Gastrocnemius medialis (tissue), 4 donors: ENCODE measurements around the gene FGF22. TPM values are rescaled to one million over a fixed set of nuclear protein-coding genes. Genes with fewer than 3 reads are reported as not detected.

Source experiments
- ATAC-seq, 2 donors: fragments of 150-250 bp; one replicate each; pipeline ENCODE4 v1.9.1; 2016
- DNase-seq, 2 donors: peaks; one replicate each; pipeline ENCODE4 v3.0.0-alpha.2; 2019
- H3K27ac ChIP-seq, 4 donors: fragments of 200-600 bp; sonication (generic); 1 replicate in 1 of 4; 2 replicates in 3 of 4; pipeline ENCODE4 v1.5.1; 2016 to 2018; ENCODE audit warnings: mild to moderate bottlenecking in 2 of 4, moderate library complexity in 1 of 4
- H3K27me3 ChIP-seq, 3 donors: fragments of 200-600 bp; sonication (generic) in 2 of 3; 1 replicate in 1 of 3; 2 replicates in 2 of 3; pipeline versions ENCODE4 v1.5.1 to v1.6.0; 2016 to 2019; ENCODE audit warnings: mild to moderate bottlenecking in 1 of 3, moderate library complexity in 1 of 3
- H3K36me3 ChIP-seq, 2 donors: fragments of 200-600 bp; sonication (generic) in 1 of 2; one replicate each; pipeline ENCODE4 v1.5.1; 2017 to 2018
- H3K4me1 ChIP-seq, 2 donors: fragments of 200-600 bp; sonication (generic) in 1 of 2; one replicate each; pipeline ENCODE4 v1.5.1; 2016 to 2017; ENCODE audit warnings: mild to moderate bottlenecking in 2 of 2
- H3K4me3 ChIP-seq, 4 donors: fragments of 200-600 bp; sonication (generic) in 3 of 4; 1 replicate in 1 of 4; 2 replicates in 3 of 4; pipeline ENCODE4 v1.5.1; 2016 to 2019; ENCODE audit warnings: mild to moderate bottlenecking in 2 of 4
- H3K9me3 ChIP-seq, 3 donors: fragments of 200-600 bp; sonication (generic) in 2 of 3; 1 replicate in 1 of 3; 2 replicates in 2 of 3; pipeline ENCODE4 v1.5.1; 2016 to 2019
- CTCF ChIP-seq, 5 experiments: fragments of 450-650 bp in 3 of 5; fragments of 200-600 bp in 2 of 5; sonication (generic) in 2 of 5; IDR thresholded peaks in 4 of 5; conservative IDR thresholded peaks in 1 of 5; 1 replicate in 4 of 5; 2 replicates in 1 of 5; pipeline ENCODE4 v1.5.1; 2016 to 2019; ENCODE audit warnings: antibody characterized with exemption in 5 of 5, mild to moderate bottlenecking in 3 of 5, moderate library complexity in 3 of 5
- POLR2A ChIP-seq, 2 donors: fragments of 450-650 bp; IDR thresholded peaks; one replicate each; pipeline ENCODE4 v1.6.1; 2017; ENCODE audit warnings: antibody characterized with exemption in 2 of 2, mild to moderate bottlenecking in 2 of 2, moderate library complexity in 2 of 2
- in situ Hi-C, 4 donors: fragments of 200-750 bp; cut with MboI; loops; one replicate each; pipeline versions ENCODE4 v1.15.0 to v1.8.0; 2017; ENCODE audit warnings: low sequenced_read_pairs in 4 of 4
- intact Hi-C: fragments of 100-400 bp; cut with DNase I; formaldehyde crosslinking; loops from one replicate; pipeline ENCODE4 v1.15.1; 2023; ENCODE audit warnings: low total_unique reads
- total RNA-seq, 4 donors: library from RNA; depleted of rRNA; stranded (reverse); fragments of >200 nt; gene quantifications; one replicate each; pipeline versions ENCODE4 v1.1.0 to v1.2.3, GENCODE V29; 2016

Gene FGF22
- total RNA-seq, 4 donors from 2014 or later, result not detected

- Histone ChIP-seq H3K27ac (no peak overlapping the region), H3K4me1 (no peaks in the 10 kb centered on the region), H3K4me3 (no peak overlapping the region), H3K27me3 (peaks cover 39 to 53% (median 46%) of the 10 kb centered on the region in 3 donors), H3K9me3 (no peaks in the 10 kb centered on the region), H3K36me3 (no peaks in the 10 kb centered on the region)
- no peak for ATAC-seq
- in situ Hi-C loops, result no loop called here
- no peak for DNase-seq
- TF ChIP-seq POLR2A (IDR thresholded peaks at IDR 0.05) (no peak), CTCF (IDR thresholded peaks at IDR 0.05 in 4 of 5, conservative IDR thresholded peaks at IDR 0.05 in 1 of 5) (no peak)
- intact Hi-C loops, result no loop called here
These were observed 47.6 kb upstream of the FGF22 start for GRCh38 chr19:592101-592500.

GRCh38 chr19:593055-593454, 46.6 kb upstream of the FGF22 start:
- H3K9me3 ChIP-seq, result no peaks in the 10 kb centered on the region
- H3K36me3 ChIP-seq, result no peaks in the 10 kb centered on the region
- in situ Hi-C loops, result no loop called here
- intact Hi-C loops, result no loop called here
- ATAC-seq, result no peak
- no peaks in the 10 kb centered on the region for H3K4me1 ChIP-seq
- no peak for TF ChIP-seq POLR2A (IDR thresholded peaks at IDR 0.05)
- no peak for TF ChIP-seq CTCF (IDR thresholded peaks at IDR 0.05 in 4 of 5, conservative IDR thresholded peaks at IDR 0.05 in 1 of 5)
- H3K27ac ChIP-seq, result no peak overlapping the region
- H3K4me3 ChIP-seq, result no peak overlapping the region
- no peak for DNase-seq
- H3K27me3 ChIP-seq, result peaks cover 39 to 51% (median 48%) of the 10 kb centered on the region in 3 donors

GRCh38 chr19:593505-593904, 46.2 kb upstream of the FGF22 start:
- Histone ChIP-seq H3K4me3 (no peak overlapping the region), H3K9me3 (no peaks in the 10 kb centered on the region), H3K27me3 (peaks cover 34 to 46% (median 44%) of the 10 kb centered on the region in 3 donors), H3K36me3 (no peaks in the 10 kb centered on the region), H3K4me1 (no peaks in the 10 kb centered on the region), H3K27ac (no peak overlapping the region)
- intact Hi-C loops, result no loop called here
- in situ Hi-C loops, result no loop called here
- DNase-seq, result no peak
- ATAC-seq, result no peak
- TF ChIP-seq POLR2A (IDR thresholded peaks at IDR 0.05), result no peak

- intact Hi-C loops, result no loop called here
- no peak overlapping the region for H3K4me3 ChIP-seq
These were observed 45.3 kb upstream of the FGF22 start for GRCh38 chr19:594265-594870.

More at GRCh38 chr19:594265-594870, 45.3 kb upstream of the FGF22 start:
- in situ Hi-C loops, result no loop called here
- no peaks in the 10 kb centered on the region for H3K4me1 ChIP-seq
- DNase-seq (no peak), ATAC-seq (no peak)
- no peaks in the 10 kb centered on the region for H3K9me3 ChIP-seq
- H3K27ac ChIP-seq, result no peak overlapping the region
- TF ChIP-seq POLR2A (IDR thresholded peaks at IDR 0.05) (no peak), CTCF (IDR thresholded peaks at IDR 0.05 in 4 of 5, conservative IDR thresholded peaks at IDR 0.05 in 1 of 5) (no peak)
- H3K27me3 ChIP-seq, result peaks cover 26 to 37% (median 35%) of the 10 kb centered on the region in 3 donors
- H3K36me3 ChIP-seq, result no peaks in the 10 kb centered on the region
